ENCODE data around the gene ABCA13.
A peak's percentile ranks its signal among the peaks of the same experiment; 100 is the strongest.

ABCA13 gene

DNA sequence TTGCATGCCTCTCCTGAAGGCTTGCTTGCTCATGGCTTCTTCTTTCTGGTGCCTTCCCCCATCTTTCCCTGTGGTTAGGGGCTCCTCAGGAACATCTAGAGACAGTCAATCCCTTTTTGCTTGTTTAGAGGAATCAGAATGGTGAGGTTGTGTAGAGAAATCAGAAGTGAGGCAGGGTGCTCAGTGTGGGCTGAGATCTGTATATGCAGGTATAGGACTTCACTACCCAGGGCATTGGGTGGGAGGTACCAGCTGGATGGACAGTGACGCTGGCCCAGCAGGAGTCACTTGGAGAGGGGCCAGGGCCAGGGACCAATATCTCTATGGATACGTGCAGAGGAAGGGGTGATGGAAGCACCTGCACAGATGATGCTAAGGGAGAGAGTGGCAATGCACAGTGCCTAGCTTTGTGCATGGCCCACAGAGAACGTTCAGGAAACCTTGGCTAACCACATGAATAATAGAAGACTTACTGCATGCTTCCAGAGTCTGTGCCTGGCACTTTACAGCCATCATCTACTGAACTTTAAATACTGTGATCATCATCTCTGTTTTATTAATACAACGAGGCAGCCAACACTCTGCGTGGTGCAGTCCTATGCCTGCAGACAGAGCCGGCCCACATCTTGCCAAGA lies 255.2 kb downstream of the ABCA13 start:
- DNase-seq (ENCODE audit: low spot score) (no peak), FAIRE-seq (no peak)

DNA sequence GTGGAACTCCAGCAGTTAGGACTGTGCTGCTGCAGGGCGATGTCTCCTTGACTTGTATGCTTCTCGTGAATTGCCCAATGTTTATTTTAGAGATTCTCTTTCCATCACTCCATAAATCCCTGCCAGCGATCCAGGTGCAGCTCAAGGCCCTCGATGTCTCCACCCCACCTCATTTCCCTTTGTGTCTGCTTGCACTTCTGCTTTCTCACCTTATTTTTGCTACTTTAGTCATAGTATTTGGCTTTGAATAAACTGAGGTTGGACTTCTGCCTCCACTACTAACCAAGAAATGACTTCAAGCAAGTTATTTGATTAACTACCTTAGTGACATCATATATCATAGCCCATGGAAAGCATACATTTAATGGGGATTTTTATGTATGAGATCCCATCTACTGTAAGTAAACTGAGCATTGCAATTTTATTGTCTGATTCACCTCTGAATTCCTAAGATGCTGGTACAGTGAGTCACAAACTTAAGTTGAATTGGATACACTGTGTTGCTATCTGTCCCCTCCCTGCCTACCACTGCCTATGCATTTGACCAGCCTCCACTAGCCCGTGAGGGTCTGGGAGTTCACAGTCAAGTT lies 255.8 kb downstream of the ABCA13 start:
- FAIRE-seq (peak; percentile 97), DNase-seq (ENCODE audit: low spot score) (peak; percentile 97)

DNA sequence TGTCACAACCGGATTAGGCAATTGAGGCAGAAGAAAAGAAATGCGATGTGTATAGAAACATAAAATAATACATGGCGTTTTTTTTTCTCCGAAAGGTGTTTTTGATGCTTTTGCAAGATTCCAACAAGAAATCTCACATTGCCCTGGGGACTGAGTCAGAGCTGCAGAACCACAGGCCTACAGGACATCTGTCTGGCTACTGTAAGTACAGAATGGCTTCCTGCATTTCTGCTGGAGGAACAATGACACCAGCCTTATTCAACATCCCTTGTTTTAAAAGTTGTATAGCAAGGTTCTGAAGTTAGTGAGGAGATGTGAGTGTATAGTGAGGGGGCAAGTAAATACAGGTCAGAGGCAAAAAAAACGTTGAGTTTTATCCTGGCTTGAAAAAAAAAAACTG lies 256.4 kb downstream of the ABCA13 start:
- FAIRE-seq (no peak), DNase-seq (ENCODE audit: low spot score) (peak; percentile 39)

DNA sequence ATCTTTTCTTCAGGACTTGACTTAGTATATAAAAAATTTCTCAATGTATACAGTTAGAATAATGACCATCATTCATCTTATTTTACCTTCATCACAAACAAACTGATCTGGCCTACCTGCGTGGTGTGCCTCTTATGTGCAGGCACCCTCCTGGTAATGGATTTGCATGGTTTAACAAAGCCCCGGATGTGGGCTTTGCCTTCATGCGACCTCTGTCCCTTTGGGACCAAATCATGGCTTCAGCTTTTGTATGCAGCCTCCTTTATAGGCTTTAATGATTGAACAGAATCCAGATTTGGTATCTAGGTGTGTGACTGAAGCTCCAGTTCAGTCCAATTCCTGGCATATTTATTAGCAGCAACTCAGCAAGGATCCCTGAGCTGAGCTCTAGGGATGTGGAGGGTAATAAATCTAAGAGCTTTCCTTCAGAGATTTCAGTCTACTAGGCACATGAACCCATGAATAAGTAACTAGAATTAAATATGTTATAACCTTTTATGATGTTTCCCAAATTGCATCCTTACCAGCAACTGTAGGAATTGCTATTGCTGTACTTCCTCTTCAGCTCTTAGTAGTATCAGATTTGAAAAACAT lies 256.9 kb downstream of the ABCA13 start:
- DNase-seq (ENCODE audit: low spot score) (peak; percentile 22), FAIRE-seq (no peak)

DNA sequence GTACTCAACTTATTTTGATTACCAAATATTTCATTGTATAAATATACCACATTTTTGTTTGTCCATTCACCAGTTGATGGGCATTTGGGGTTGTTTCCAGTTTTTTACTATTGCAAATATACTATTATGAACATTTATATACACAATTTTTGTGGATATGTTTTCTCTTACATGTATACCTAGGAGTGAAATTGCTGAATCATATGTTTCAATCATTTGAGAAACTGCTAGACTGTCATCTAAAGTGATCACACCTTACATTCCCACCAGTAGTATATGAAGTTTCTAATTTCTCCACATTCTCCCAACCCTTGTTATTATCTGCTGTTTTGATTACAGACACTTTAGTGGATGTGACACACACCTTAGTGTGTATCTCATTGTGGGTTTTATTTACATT lies 257.9 kb downstream of the ABCA13 start:
- no peak for FAIRE-seq
- no peak for DNase-seq (ENCODE audit: low spot score)

DNA sequence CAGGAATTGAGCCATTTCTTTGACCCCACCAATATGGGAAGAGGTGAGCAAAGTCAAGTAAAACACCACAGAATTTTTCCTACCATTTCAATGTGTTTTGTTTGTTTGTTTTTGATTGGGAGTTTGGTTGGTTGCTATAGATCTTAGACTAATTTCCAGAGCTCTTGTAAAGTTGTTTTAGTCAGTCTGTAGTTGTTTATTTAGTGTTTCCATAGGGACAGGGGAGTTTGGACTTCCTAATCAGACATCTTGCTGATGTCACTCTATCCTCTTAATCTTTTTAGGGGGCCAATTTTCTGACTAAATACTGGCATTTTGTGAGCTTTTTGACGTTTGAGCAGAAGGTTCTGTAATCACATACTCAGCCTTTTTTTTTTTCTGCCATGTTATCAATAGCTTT lies 266.9 kb downstream of the ABCA13 start:
- no peak for FAIRE-seq

DNA sequence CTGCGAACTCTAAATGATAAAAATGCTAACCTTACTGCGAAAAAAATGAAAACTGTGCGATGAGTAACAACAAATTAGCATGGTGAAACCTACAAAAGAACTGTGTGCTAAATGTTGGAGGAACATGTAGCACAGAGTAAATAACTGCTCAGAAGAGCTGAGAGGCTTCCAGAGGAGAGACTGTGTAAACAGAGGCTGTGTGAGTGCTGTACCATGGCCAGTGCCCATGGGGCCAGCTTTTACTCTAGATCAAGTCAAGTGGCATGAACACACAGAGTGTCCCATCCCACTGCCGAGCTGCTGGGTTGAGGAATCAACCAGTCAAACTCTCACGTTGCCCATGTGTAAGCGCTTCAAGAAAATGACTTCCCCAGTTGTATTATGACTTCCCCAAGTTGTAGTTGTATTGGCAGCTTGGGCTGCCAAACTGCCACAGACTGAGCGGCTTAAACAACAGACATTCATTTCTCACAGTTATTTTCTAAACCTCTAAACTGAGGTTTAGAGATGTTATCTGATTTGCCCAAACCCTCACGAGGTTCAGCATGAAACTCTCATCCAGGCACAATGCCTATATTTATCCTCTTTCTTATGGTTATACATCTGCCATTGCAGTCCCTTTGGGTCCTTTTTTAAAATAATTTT lies 270.7 kb downstream of the ABCA13 start:
- DNase-seq (ENCODE audit: low spot score) (no peak), FAIRE-seq (no peak)

More for the DNA sequence above, 266.9 kb downstream of the ABCA13 start:
- DNase-seq (ENCODE audit: low spot score) = no peak

DNA sequence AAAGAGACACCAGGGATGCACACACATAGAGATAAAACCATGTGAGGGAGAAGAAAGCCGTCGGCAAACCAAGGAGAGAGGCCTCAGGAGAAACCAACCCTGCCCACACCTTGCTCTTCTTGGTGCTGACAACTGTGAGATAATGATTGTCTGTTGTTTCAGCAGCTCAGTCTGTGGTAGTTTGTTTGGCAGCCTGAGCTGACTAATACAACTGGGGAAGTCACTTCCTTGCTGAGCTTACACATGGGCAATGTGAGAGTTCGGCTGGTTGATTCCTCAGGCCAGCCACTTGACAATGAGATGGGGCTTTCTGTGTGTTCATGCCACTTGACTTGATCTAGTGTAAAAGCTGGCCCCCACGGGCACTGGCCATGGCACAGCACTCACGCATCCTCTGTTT lies 271.8 kb downstream of the ABCA13 start:
- FAIRE-seq (no peak), DNase-seq (ENCODE audit: low spot score) (no peak)

DNA sequence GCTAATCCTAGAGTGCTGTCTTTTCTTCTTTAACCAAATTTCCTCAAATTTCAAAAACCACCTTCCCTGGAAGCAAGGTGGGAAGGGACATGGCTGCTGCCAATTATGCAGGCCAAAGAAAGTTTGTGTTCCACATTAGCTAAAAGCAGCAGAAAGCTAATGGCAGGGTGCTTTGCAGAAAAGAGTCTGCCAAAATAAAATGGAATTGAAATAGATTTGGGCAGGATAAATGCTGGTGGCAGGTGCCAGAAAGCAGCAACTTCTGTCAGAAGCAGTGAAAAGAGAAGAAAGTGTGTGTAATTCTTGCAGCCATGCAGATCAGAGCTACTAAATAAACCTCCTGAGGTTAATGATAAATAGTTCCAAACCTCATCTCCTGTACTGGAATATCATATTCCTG lies 275.5 kb downstream of the ABCA13 start:
- DNase-seq (ENCODE audit: low spot score) (no peak), FAIRE-seq (no peak)

DNA sequence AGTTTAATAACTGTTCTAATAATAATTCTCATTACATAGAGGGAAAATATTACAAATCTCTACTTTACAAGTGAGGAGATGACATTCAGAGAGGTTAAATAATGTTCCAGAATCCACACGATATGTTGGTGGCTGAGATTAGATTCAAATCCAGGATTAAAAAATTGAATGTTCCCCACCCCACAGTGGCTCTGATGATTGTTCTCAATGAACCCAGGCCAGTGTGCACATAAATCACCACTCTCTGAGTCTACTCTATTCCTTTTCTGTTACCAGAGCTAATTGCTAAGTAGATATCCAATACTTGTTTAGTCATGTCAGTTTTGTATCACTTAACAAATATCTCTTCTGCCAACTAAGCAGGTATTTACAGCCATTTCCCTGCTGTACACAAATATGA lies 281.0 kb downstream of the ABCA13 start:
- FAIRE-seq = no peak

DNA sequence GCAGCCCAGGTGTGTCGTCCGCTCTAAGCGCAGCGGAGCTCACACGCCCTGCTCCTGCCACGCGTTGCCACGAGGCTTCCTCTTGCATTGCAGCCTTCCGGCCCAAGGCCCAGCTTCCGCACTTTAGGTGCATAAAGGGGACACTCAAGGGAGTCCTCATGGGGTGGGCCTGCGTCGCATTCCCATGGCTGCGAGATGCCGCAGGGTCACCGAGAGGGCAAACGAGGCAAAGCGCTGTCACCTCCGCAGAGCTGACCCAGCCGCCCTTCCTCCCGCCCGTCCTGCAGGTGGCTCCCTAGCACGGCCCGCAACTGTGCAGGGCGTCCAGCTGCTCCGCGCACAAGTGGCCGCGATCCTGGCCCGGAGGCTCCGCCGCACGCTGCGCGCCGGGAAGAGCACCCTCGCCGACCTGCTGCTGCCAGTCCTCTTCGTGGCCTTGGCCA lies 283.5 kb downstream of the ABCA13 start:
- DNase-seq (ENCODE audit: low spot score) (no peak), FAIRE-seq (no peak)

More for the DNA sequence above, 281.0 kb downstream of the ABCA13 start:
- DNase-seq (ENCODE audit: low spot score) = no peak

DNA sequence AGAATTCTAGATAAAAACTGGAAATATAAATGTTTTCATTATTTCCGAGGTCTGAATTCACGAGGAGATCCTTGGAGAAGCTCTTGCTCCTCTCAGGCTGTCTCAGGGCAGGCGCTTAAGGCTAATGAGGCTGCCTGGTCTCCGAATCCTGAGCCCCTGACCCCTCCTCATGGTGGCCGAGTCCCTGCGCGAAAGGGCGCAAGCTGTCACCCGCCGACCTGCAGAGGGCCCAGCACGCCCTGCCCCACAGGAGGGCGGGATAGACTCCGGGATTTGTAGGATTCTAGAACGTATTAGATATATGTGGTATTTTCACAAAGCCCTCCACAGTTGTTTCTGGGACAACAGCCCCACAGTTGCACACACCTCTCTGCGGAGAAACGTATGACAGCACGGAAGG lies 284.1 kb downstream of the ABCA13 start:
- DNase-seq (ENCODE audit: low spot score) (no peak), FAIRE-seq (no peak)

DNA sequence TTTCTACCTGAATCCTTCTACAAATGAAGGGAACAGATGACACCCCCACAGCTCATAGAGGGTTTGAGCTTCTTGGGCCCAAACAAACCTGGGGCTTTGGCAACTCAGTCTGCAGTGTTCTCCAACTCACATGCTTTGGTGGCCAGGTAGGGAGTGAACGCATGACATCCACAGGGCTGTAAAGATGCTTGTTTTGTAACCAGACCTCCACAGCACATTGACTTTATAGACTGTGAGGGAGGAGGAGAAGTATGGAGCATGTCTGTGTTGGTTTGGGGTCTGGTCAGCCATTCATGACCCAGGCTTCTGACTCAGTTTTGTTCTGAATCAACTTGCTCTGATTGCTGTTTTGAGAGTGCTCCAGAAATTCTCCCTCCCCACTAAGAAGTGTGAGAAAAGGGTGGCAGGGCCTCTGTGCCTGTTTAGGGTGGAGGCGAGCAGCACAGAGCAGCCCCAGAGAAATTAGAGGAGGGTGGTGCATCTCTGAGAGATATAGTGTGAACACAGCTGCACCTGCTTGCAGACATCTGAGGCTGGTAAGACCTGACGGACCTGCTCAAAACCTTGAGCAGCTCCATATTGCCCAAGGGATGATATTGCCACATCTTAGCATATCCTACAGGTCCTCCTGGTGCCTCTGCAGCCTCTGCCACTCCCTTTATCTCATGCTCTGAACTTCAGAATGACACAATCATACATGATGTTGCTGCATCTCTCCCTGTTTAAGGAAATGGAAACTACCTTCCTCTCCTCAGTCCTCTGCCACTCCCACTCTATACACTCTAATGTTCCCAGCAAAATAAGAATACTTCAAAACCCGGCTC lies 287.7 kb downstream of the ABCA13 start:
- no peak for DNase-seq (ENCODE audit: low spot score)
- no peak for FAIRE-seq

DNA sequence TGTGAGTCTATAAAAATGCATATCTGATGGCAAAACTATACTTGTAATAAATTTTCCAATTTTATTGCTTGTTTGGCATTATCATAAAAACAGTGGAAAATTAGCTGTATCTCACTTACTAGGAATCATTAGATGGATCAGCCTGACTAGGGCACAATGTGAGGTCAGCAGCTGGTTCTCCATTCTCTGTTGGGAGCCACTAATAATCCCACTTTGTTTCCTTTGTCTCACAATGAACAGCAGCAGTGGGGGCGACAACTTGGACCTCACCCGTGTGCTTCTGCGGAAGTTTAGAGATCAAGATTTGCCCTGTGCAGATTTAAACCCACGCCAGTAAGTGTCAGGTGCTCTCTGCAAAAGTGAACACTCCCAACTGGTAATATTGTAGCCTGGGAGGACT lies 295.5 kb downstream of the ABCA13 start:
- FAIRE-seq = no peak
- no peak for DNase-seq (ENCODE audit: low spot score)

DNA sequence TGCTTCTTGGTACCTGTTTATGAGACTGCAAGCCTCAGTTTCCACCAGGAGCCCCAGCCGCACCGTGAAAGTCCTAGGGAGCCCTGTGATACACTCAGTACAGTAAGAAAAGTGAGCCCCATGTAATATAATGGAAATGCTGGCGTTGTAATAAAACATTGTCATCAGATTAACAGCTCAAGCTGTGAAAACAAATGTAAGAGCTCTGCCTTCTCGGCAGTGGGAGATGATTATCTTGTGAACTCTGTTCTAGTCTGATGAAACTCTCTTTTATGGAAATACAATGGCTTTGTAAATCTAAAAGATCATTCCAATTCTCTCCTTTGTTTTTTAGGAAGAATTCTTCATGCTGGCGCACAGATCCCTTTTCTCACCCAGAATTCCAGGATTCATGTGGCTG lies 299.9 kb downstream of the ABCA13 start:
- FAIRE-seq (no peak), DNase-seq (ENCODE audit: low spot score) (no peak)

DNA sequence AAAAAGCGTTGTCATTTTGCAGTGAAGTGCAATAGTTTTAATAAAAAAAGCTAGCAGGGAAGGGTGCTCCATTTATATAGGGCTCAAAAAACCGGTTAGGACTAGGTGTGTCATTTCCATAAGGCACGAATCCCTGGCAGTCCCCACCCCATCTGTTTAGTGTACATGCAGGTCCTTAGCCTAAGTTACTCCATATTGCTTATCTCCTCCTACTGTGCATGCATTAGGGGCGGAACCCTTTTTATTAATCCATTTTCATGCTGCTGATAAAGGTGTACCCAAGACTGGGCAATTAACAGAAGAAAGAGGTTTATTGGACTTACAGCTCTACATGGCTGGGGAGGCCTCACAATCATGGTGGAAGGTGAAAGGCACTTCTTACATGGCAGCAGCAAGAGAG lies 301.4 kb downstream of the ABCA13 start:
- FAIRE-seq (no peak), DNase-seq (ENCODE audit: low spot score) (no peak)

DNA sequence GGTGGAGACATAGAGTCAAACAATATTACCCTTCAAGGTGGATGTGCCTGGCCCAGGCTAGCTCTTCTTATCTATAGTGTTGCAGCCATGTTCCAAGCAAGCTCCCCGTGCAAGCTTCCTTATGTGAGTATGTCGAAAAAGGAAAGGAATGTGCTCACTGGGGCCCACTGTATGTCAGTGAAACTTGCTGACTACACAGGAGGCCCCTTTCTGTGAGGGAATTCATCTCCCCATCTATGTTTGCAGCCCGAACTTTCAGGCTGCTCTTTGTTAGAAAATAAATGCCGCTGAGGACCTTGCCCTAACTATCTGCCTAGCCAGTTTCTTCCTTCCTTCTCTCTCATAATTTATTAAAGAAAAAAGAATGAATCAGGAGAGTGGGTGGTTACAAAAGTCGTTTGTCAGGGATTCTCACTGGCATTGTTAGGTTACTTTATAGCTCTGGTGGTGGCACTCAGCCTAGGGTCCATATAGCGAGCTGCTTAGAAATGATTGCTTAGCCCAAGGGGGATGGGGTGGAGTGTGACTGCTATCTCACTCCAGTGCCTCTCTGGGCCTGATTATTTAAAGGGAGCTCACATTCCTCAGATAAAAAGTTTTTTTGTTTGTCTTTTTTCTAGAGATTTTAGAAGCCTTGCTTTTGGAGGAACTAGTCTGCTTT lies 302.1 kb downstream of the ABCA13 start:
- FAIRE-seq (no peak), DNase-seq (ENCODE audit: low spot score) (no peak)

DNA sequence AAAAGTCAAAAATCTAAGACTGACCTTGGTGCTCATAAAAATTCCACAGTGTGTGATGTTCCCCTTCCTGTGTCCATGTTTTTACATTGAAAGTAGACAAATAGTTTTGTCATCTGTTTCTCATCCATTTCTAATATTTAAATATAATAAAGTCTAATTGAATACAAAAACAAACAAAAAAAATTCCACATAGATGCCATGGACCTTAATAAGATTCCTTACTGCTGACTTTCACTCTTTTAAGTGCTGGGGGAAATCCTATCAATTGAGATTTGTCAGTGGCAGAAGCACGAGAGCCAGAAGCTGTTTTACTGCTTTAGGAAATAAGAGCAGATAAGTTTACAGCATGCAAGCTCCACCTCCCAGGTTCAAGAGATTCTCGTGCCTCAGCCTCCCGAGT lies 310.0 kb downstream of the ABCA13 start:
- DNase-seq (ENCODE audit: low spot score) = no peak
- FAIRE-seq = no peak

DNA sequence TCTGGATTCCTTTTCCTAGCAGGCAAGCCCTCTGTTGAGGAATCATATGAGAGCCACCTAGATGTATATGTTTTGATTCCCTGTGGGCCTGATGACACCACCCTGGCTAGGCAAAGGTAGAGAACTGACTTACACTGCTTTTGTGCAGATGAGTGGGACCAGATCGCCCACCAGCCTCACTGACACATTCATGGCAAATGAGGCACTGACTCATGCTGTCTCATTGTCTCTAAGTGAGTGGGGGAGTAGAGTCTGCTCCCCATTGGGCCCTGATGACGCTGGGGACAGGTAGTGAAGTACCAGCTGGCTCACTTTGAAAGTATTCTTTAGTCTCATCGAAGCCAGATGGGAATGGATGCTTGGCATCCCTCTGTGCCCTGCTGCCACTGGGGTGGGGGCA lies 326.3 kb downstream of the ABCA13 start:
- DNase-seq (ENCODE audit: low spot score) (no peak), FAIRE-seq (no peak)

DNA sequence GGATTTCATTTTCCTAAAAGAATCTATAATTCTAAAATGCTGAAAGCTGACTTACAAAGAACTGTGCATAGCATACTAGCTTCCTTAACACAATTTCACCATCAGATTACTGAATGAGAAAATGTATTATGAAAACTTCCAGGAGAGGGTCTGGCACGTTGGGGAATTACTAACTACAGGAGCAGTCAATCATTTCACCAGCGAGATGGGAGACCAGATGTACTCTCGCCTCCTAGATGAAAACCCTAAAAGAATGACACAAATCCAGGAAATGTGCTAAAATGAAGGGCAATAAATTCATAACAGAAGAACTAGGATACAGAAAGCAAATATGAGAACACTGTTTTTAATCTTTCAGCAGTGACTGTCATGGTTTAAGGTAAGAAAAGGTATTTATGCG lies 330.8 kb downstream of the ABCA13 start:
- FAIRE-seq = no peak

DNA sequence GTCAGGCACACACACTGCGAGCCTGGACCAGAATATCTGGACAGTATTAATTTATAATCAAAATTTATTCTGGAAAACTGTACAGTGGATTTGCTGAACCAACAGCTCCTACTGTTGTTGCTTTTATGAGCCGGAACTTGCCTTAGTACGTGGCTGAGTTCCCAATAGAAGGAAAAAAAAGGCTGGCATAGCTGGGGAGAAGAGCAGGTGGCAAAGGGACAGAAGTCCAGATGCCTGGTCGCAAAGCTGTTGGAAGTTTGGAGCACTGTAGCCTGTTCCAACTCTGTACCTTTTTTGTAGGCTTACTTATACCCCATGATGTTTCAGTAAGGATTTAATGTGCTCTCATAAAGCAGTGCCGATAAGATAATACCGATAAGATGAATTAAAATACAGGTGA lies 333.8 kb downstream of the ABCA13 start:
- DNase-seq (ENCODE audit: low spot score) = no peak
- no peak for FAIRE-seq

More for the DNA sequence above, 330.8 kb downstream of the ABCA13 start:
- DNase-seq (ENCODE audit: low spot score) = no peak

Data from RCC 7860 (cell line).